SK-N-MC (cell line): ENCODE results near the gene SH3RF3.

Experiments used
- DNase-seq: peaks from one replicate; pipeline ENCODE4 v3.0.0-alpha.2; 2011; ENCODE audit warnings: low read depth, low spot score
- H3K27ac ChIP-seq: fragments of 200-600 bp; sonication (generic); 2 replicates; pipeline ENCODE4 v1.5.1; 2016; ENCODE audit warnings: mixed run types
- H3K36me3 ChIP-seq: fragments of 200-600 bp; sonication (generic); 2 replicates; pipeline ENCODE4 v1.6.1; 2017; ENCODE audit warnings: antibody characterized with exemption, low read length, mixed read lengths; ENCODE audit not compliant: insufficient read depth
- H3K4me3 ChIP-seq: fragments of 200-600 bp; sonication (generic); 2 replicates; pipeline ENCODE4 v1.5.1; 2016
- H3K9ac ChIP-seq: fragments of 200-600 bp; sonication (generic); 2 replicates; pipeline ENCODE4 v1.8.0; 2017; ENCODE audit warnings: mixed run types, mixed read lengths; ENCODE audit not compliant: insufficient read length
- H3K9me3 ChIP-seq: fragments of 200-600 bp; sonication (generic); 2 replicates; pipeline ENCODE4 v1.6.1; 2017; ENCODE audit warnings: low read depth, mild to moderate bottlenecking, antibody characterized with exemption, low read length, moderate library complexity, mixed read lengths
- FOXP2 ChIP-seq: optimal IDR thresholded peaks from 2 replicates; pipeline ENCODE3; 2011; ENCODE audit warnings: mild to moderate bottlenecking, moderate library complexity; ENCODE audit not compliant: insufficient read depth; ENCODE audit errors: extremely low read length, control extremely low read depth
- POLR2AphosphoS5 ChIP-seq: IDR thresholded peaks from 2 replicates; pipeline ENCODE4 v1.6.1; 2012; ENCODE audit warnings: mild to moderate bottlenecking, low read depth, low read length, borderline replicate concordance

Gene SH3RF3

DNA sequence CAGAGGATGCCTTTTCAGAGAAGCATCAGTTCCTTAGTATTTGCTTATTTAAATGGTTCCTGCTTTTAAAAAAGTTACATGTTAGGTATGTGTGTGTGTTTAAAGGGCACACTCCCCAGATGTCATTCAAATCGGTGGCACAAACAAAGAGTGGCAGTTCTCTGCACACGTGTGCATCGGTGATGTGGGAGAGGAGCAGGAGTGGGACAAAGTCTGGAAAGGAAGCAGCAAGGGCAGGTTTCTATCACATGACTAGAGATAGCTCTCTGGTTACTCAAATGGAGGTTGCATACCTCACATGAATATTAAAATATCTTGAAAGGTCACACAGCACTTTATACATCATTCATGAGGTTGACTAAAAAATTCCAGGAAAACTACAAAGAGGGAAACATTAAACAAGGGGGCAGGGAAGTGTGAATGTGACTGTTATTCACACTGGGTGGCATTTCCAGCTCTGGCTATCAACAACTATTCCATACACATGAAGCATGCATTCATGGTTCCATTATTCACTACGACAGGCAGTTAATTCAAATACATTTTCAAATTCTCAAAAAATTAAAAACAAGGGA is 420.1 kb downstream of the SH3RF3 start:
- H3K27ac ChIP-seq: no peak overlapping the region
- no peak for DNase-seq
- TF ChIP-seq POLR2AphosphoS5 (no peak), FOXP2 (no peak)
- H3K4me3 ChIP-seq: no peak overlapping the region
- H3K9me3 ChIP-seq: no peaks in the 10 kb centered on the region
- H3K36me3 ChIP-seq: peaks cover 11% of the 10 kb centered on the region; the same call in 1 of the 2 replicates
- no peak overlapping the region for H3K9ac ChIP-seq
